IPS DF 6.9 (cell line): ENCODE results near the gene SYNPO.

Source experiments
- DNase-seq: peaks from one replicate; pipeline ENCODE4 v3.0.0-alpha.2; 2013; ENCODE audit warnings: low read depth, low spot score
- H3K27ac ChIP-seq: one replicate; pipeline ENCODE4 v1.5.1; 2013; ENCODE audit warnings: low read length, control low read depth
- H3K27me3 ChIP-seq: 2 replicates; pipeline ENCODE4 v1.6.1; 2013; ENCODE audit warnings: mild to moderate bottlenecking, low read length; ENCODE audit not compliant: control insufficient read depth, insufficient read depth
- H3K36me3 ChIP-seq: 2 replicates; pipeline ENCODE4 v1.6.1; 2013; ENCODE audit warnings: low read length; ENCODE audit not compliant: control insufficient read depth, insufficient read depth
- H3K4me1 ChIP-seq: 2 replicates; pipeline ENCODE4 v1.6.1; 2013; ENCODE audit warnings: low read length; ENCODE audit not compliant: control insufficient read depth, insufficient read depth
- H3K4me3 ChIP-seq: 2 replicates; pipeline ENCODE4 v1.5.1; 2013; ENCODE audit warnings: mild to moderate bottlenecking, low read length
- H3K9me3 ChIP-seq: 2 replicates; pipeline ENCODE4 v1.6.1; 2013; ENCODE audit warnings: low read length, inconsistent platforms; ENCODE audit not compliant: control insufficient read depth, insufficient read depth
- WGBS: extraction: QIAGEN DNeasy Blood & Tissue Kit; methylation state at CpG from one replicate; pipeline ENCODE4 v1.1.7; 2013; ENCODE audit warnings: mixed read lengths, missing lambda C conversion rate; ENCODE audit not compliant: insufficient read length, insufficient coverage; 5-methylcytosine and 5-hydroxymethylcytosine counted together

SYNPO gene

DNA sequence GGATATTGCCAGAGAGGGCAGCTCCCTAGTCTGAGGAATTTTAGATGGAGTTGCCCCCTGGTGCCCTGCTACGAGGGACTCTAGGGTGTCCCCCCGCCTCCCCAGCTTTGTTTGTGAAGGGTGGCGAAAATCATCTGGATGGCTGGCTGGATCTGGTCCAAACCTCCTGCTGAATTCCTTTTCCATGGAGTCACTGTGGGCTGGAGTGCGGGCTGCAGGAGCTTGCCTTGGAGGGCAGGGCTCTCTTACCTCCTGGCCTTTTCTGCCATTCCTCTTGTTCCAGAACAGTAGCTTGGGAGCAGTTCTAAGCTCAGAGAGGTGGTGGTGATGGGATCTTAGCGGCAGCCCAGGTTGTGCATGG, 2.1 kb downstream of the SYNPO start:
- no peak for DNase-seq
- Histone ChIP-seq H3K9me3 (no peaks in the 10 kb centered on the region), H3K4me3 (no peak overlapping the region), H3K27ac (no peak overlapping the region), H3K4me1 (0 out of 2 replicates have a peak, but pooled peaks cover 3% of the 10 kb centered on the region), H3K36me3 (no peaks in the 10 kb centered on the region), H3K27me3 (no peaks in the 10 kb centered on the region)
- no CpG with 5 or more reads among the region's 5 CpGs for WGBS

- Histone ChIP-seq H3K36me3 (no peaks in the 10 kb centered on the region), H3K4me1 (0 out of 2 replicates have a peak, but pooled peaks cover 1% of the 10 kb centered on the region), H3K27ac (no peak overlapping the region), H3K27me3 (no peaks in the 10 kb centered on the region), H3K9me3 (no peaks in the 10 kb centered on the region), H3K4me3 (no peak overlapping the region)
- DNase-seq = no peak
- WGBS = no CpG with 5 or more reads among the region's 12 CpGs
These were observed 2.7 kb downstream of the SYNPO start for GRCh38 chr5:150642991-150643710.

- H3K36me3 ChIP-seq = no peaks in the 10 kb centered on the region
- H3K27ac ChIP-seq = no peak overlapping the region
- WGBS = no CpG with 5 or more reads among the region's 5 CpGs
- H3K9me3 ChIP-seq = no peaks in the 10 kb centered on the region
- H3K4me3 ChIP-seq = no peak overlapping the region
- H3K4me1 ChIP-seq = 0 out of 2 replicates have a peak, but pooled peaks cover 1% of the 10 kb centered on the region
- H3K27me3 ChIP-seq = no peaks in the 10 kb centered on the region
- DNase-seq = no peak
These were observed 3.6 kb downstream of the SYNPO start for GRCh38 chr5:150644058-150644457.

DNA sequence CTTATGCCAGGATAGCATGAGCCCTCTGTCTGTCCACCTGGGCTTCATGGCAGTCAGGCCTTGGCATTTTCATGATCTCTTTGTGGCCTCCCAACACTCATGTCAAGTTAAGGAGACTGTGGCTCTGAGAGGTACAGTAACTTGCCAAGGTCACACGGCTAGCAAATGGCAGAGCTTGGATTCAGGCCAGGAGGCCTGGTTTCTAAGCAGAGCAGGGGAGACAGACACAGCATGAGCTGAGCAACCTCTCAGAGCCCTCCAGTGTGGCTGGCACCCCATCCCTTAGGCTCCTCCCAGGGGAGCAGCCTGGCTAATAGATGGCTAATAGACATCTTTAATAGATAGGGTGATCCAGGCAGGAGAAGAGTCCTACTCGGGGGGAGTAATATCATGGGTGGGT, 4.1 kb downstream of the SYNPO start:
- Histone ChIP-seq H3K9me3 (no peaks in the 10 kb centered on the region), H3K4me1 (0 out of 2 replicates have a peak, but pooled peaks cover 1% of the 10 kb centered on the region), H3K27ac (no peak overlapping the region), H3K27me3 (no peaks in the 10 kb centered on the region), H3K4me3 (no peak overlapping the region), H3K36me3 (no peaks in the 10 kb centered on the region)
- no peak for DNase-seq
- no CpG with 5 or more reads among the region's 2 CpGs for WGBS

DNA sequence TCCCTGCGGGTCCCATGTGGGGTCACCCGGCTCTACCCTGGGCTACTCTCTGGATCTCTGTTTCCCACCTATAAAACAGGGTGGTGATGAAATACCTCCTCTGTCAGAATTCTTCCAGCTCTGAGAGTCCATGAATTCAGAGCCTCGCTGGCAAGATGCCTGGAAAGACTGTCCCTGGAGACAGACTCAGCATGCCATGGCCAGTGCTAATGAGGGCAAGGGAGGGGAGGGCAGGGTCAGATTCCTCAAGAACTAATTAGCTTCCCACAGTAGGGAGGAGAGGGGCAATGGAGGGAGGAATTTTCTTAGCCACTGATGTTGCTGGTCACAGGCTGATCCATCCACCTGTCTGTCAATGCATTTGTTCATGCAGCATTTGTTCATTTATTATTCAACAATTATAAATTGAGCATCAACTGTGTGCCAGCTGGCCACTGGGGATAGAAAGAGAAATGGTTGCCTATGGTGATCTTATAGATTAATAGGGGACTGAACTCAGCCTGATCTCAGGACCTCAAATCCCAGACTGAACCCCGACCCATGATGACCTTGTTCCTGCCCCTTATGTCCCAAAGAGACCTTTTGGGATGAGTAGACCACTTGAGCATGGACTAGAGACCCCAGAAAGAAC, 4.7 kb downstream of the SYNPO start:
- Histone ChIP-seq H3K36me3 (no peaks in the 10 kb centered on the region), H3K4me1 (0 out of 2 replicates have a peak, but pooled peaks cover 1% of the 10 kb centered on the region), H3K9me3 (no peaks in the 10 kb centered on the region), H3K4me3 (no peak overlapping the region), H3K27me3 (no peaks in the 10 kb centered on the region), H3K27ac (no peak overlapping the region)
- DNase-seq = no peak
- WGBS = no CpG with 5 or more reads among the region's 4 CpGs

DNA sequence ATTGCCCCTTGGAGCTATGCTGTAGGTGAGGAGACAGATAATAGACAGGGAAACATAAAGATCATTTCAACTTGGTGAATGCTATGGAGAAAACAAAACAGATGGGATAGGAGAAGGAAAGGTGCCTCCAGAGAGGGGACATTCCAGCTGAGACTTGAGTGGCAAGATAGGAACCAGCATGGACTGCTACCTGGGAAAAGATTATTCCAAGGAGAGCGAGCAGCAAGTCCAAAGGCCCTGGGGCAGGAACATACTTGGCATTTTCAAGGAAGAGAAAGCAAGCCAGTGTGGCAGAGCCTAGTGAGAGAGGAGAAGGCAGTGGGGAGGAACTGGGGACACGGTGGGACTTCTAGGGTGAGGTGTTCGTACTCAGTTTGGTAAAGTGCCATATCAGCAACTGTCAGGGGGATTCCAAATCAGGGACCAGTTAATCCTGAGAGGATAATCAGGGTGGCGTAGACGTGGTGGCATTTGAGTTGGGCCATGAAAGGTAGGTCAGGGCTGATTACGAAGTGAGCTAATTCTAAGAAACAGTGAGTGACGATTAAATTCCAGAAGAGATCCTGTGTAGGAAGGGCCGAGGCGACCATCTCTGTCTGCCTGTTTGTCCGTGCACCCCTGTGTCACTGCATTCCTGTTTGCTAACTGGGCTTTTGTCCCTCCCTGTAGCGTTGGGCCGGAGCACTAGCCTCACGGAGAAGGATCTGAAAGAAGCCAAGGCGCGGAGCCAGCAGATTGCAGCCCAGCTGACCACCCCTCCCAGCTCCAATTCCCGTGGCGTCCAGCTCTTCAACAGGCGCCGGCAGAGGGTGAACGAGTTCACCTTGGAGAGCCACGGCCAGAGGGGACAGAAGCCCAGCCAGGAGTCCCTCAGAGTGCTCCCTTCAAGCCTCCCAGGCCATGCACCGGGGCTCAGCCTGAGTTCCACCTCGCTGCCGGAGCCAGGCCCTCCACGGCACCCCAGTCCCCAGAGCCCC, 7.1 kb downstream of the SYNPO start:
- Histone ChIP-seq H3K9me3 (no peaks in the 10 kb centered on the region), H3K27me3 (no peaks in the 10 kb centered on the region), H3K36me3 (no peaks in the 10 kb centered on the region), H3K4me1 (peaks cover 2% of the 10 kb centered on the region), H3K4me3 (no peak overlapping the region), H3K27ac (no peak overlapping the region)
- no CpG with 5 or more reads among the region's 25 CpGs for WGBS
- DNase-seq = no peak

- DNase-seq = no peak
- Histone ChIP-seq H3K36me3 (no peaks in the 10 kb centered on the region), H3K27me3 (no peaks in the 10 kb centered on the region), H3K27ac (no peak overlapping the region), H3K4me3 (no peak overlapping the region), H3K9me3 (no peaks in the 10 kb centered on the region), H3K4me1 (peaks cover 2% of the 10 kb centered on the region)
- WGBS = no CpG with 5 or more reads among the region's 16 CpGs
These were observed 8.0 kb downstream of the SYNPO start for GRCh38 chr5:150648294-150649107.

DNA sequence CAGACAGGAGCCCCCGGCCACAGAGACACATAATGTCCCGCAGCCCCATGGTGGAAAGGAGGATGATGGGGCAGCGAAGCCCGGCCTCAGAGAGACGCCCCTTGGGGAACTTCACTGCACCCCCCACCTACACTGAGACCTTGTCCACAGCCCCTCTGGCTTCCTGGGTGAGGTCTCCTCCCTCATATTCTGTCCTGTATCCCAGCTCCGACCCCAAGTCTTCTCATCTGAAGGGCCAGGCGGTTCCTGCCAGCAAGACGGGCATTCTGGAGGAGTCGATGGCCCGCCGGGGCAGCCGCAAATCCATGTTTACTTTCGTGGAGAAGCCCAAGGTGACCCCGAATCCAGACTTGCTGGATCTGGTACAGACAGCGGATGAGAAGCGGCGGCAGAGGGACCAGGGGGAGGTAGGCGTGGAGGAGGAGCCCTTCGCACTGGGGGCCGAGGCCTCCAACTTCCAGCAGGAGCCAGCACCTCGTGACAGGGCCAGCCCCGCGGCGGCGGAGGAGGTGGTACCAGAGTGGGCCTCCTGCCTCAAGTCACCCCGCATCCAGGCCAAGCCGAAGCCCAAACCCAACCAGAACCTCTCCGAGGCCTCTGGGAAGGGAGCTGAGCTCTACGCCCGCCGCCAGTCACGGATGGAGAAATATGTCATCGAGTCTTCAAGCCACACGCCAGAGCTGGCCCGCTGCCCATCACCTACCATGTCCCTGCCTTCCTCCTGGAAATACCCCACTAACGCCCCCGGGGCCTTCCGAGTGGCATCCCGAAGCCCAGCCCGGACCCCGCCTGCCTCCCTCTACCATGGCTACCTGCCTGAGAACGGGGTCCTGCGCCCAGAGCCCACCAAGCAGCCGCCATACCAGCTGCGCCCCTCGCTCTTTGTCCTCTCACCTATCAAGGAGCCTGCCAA, 8.9 kb downstream of the SYNPO start:
- Histone ChIP-seq H3K9me3 (no peaks in the 10 kb centered on the region), H3K27me3 (no peaks in the 10 kb centered on the region), H3K4me1 (peaks cover 2% of the 10 kb centered on the region), H3K4me3 (no peak overlapping the region), H3K36me3 (no peaks in the 10 kb centered on the region), H3K27ac (no peak overlapping the region)
- no peak for DNase-seq
- no CpG with 5 or more reads among the region's 46 CpGs for WGBS
